Cardiac muscle cell (in vitro differentiated cells and primary cell): ENCODE data around the gene ATP2B2. TPM values are rescaled to one million over a fixed set of nuclear protein-coding genes. Genes with fewer than 3 reads are reported as not detected.

Experiments used
- DNase-seq, 2 donors: peaks; one replicate each; pipeline versions ENCODE4 v3.0.0 to v3.0.0-alpha.2; 2010 to 2017; ENCODE audit warnings: low read depth in 1 of 2, low spot score in 1 of 2
- H3K27ac ChIP-seq: fragments of 200-600 bp; sonication (generic); 2 replicates; pipeline ENCODE4 v1.5.1; 2016
- H3K27me3 ChIP-seq: fragments of 200-600 bp; sonication (generic); 2 replicates; pipeline ENCODE4 v1.6.0; 2016; ENCODE audit warnings: control low read depth
- H3K36me3 ChIP-seq: fragments of 200-600 bp; sonication (generic); 2 replicates; pipeline ENCODE4 v1.5.1; 2016; ENCODE audit warnings: control low read depth
- H3K4me1 ChIP-seq: fragments of 200-600 bp; sonication (generic); 2 replicates; pipeline ENCODE4 v1.8.1; 2017; ENCODE audit warnings: low read depth, mild to moderate bottlenecking, mixed run types
- H3K4me3 ChIP-seq: fragments of 200-600 bp; sonication (generic); 2 replicates; pipeline ENCODE4 v1.5.1; 2016; ENCODE audit warnings: mild to moderate bottlenecking
- H3K9me3 ChIP-seq: fragments of 200-600 bp; sonication (generic); 2 replicates; pipeline ENCODE4 v1.5.1; 2017; ENCODE audit warnings: low read depth, mild to moderate bottlenecking, control low read depth
- CTCF ChIP-seq: IDR thresholded peaks from 2 replicates; pipeline ENCODE4 v1.5.1; 2012; ENCODE audit warnings: low read depth, mild to moderate bottlenecking, low read length
- polyA plus RNA-seq: library from polyadenylated mRNA; unstranded; fragments of >200 nt; fragmentation: Nextera tagmentation; extraction: Ambion mirVana; gene quantifications from 2 replicates; pipeline ENCODE4 v1.2.1, GENCODE V29; 2016
- total RNA-seq: library from RNA; depleted of rRNA; stranded (reverse); fragments of >200 nt; gene quantifications from 2 replicates; pipeline ENCODE4 v1.2.3, GENCODE V29; 2016

Gene ATP2B2
- total and polyA plus RNA-seq, 2 experiments from 2014 or later = 0.22 to 0.77 TPM

- no peak for DNase-seq
- TF ChIP-seq CTCF = no peak
- H3K27ac ChIP-seq = no peak overlapping the region
- no peaks in the 10 kb centered on the region for H3K36me3 ChIP-seq
- no peaks in the 10 kb centered on the region for H3K9me3 ChIP-seq
- no peaks in the 10 kb centered on the region for H3K4me1 ChIP-seq
- peaks cover 25% of the 10 kb centered on the region for H3K27me3 ChIP-seq
- H3K4me3 ChIP-seq = no peak overlapping the region
These were observed 56.8 kb downstream of the ATP2B2 start for GRCh38 chr3:10448544-10448943.

- Histone ChIP-seq H3K36me3 (no peaks in the 10 kb centered on the region), H3K4me1 (no peaks in the 10 kb centered on the region), H3K4me3 (no peak overlapping the region), H3K27ac (no peak overlapping the region), H3K9me3 (no peaks in the 10 kb centered on the region), H3K27me3 (peaks cover 18% of the 10 kb centered on the region)
- no peak for DNase-seq
- TF ChIP-seq CTCF = no peak
These were observed 57.7 kb downstream of the ATP2B2 start for GRCh38 chr3:10447527-10448260.

- H3K27me3 ChIP-seq = peaks cover 12% of the 10 kb centered on the region
- DNase-seq = no peak
- H3K27ac ChIP-seq = no peak overlapping the region
- H3K36me3 ChIP-seq = no peaks in the 10 kb centered on the region
- H3K9me3 ChIP-seq = no peaks in the 10 kb centered on the region
- no peaks in the 10 kb centered on the region for H3K4me1 ChIP-seq
- H3K4me3 ChIP-seq = no peak overlapping the region
- no peak for TF ChIP-seq CTCF
These were observed 58.3 kb downstream of the ATP2B2 start for GRCh38 chr3:10447110-10447509.

- no peak overlapping the region for H3K4me3 ChIP-seq
- DNase-seq = peak in 1 of 2 donors; percentile 5
- no peak for TF ChIP-seq CTCF
These were observed 59.7 kb downstream of the ATP2B2 start for GRCh38 chr3:10445561-10446175.

GRCh38 chr3:10444511-10444910 lies 60.9 kb downstream of the ATP2B2 start:
- no peaks in the 10 kb centered on the region for H3K36me3 ChIP-seq
- H3K9me3 ChIP-seq = no peaks in the 10 kb centered on the region
- no peaks in the 10 kb centered on the region for H3K4me1 ChIP-seq
- peaks cover 8% of the 10 kb centered on the region for H3K27me3 ChIP-seq
- no peak overlapping the region for H3K27ac ChIP-seq
- H3K4me3 ChIP-seq = no peak overlapping the region
- TF ChIP-seq CTCF = no peak
- no peak for DNase-seq

More at GRCh38 chr3:10445561-10446175, 59.7 kb downstream of the ATP2B2 start:
- no peaks in the 10 kb centered on the region for H3K9me3 ChIP-seq
- H3K27me3 ChIP-seq = peaks cover 8% of the 10 kb centered on the region
- H3K27ac ChIP-seq = no peak overlapping the region
- H3K4me1 ChIP-seq = no peaks in the 10 kb centered on the region
- no peaks in the 10 kb centered on the region for H3K36me3 ChIP-seq
